ENCODE measurements around the gene S100A5.

DNA sequence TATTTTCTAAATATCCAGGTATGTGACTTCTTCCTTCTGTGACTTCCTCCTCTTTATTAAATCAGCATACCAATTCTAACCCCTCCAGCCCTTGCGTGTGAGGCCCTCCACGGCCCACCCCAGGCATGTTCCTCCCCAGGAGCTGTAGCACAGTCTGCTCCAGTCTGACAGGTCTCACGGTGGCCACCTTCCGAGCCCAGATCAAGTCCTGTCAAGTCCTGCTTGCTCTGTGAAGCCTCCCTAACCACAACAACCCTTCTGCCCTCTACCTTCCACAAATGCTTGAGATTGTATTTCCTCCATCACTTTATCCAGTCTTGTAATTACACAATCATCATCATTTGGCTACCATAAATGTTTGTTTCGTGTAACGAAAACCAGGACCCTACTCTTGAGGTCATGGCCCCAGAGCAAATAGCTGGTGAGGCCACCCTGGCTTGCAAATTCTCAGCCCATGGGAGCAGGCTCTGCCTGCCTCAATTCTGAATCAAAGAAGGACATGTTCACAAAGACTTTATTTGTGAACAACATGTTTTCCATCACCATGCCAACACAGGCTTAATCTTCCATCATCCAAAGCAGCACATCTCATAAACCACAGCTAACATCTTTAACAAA is 47.3 kb downstream of the S100A5 start:
- TF ChIP-seq, protein P1, sequence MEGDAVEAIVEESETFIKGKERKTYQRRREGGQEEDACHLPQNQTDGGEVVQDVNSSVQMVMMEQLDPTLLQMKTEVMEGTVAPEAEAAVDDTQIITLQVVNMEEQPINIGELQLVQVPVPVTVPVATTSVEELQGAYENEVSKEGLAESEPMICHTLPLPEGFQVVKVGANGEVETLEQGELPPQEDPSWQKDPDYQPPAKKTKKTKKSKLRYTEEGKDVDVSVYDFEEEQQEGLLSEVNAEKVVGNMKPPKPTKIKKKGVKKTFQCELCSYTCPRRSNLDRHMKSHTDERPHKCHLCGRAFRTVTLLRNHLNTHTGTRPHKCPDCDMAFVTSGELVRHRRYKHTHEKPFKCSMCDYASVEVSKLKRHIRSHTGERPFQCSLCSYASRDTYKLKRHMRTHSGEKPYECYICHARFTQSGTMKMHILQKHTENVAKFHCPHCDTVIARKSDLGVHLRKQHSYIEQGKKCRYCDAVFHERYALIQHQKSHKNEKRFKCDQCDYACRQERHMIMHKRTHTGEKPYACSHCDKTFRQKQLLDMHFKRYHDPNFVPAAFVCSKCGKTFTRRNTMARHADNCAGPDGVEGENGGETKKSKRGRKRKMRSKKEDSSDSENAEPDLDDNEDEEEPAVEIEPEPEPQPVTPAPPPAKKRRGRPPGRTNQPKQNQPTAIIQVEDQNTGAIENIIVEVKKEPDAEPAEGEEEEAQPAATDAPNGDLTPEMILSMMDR (IDR thresholded peaks at IDR 0.05; ENCODE audit: insufficient read depth, low read depth, low read length): no peak
- TF ChIP-seq EZH2 (IDR thresholded peaks at IDR 0.05; ENCODE audit: insufficient read depth, low read length): no peak
